Astrocyte (in vitro differentiated cells and primary cell): Measurements from ENCODE around the gene DSN1.

Experiments
- EZH2 ChIP-seq: IDR thresholded peaks from 2 replicates; pipeline ENCODE4 v1.6.1; 2012; ENCODE audit warnings: mild to moderate bottlenecking, low read length, inconsistent platforms; ENCODE audit not compliant: insufficient read depth
- TF ChIP-seq, protein P1 (sequence below): IDR thresholded peaks from 2 replicates; pipeline ENCODE4 v1.5.1; 2011; ENCODE audit warnings: low read depth, mild to moderate bottlenecking, inconsistent platforms, low read length, moderate library complexity; ENCODE audit not compliant: insufficient read depth

DNA sequence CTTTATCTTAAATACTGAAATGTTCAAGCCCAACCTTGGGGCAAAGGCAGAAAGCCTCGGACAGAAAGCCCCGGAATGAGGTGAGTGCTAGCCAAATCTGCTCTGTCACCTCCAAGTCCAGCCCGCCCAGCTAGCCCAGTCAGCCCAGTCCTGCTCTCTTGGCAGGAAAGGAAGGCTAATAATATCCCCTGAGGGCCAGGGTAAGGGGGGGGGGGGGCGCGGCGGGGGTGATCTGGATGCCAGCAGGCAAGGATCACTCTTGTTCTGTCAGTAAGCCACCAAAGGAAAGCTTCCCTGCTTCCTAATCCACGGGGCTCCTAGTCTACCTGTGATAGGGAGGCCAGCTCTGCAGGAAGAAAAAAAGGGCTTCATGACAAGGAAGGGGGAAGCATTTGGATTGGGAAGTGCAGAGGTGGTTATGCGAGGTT is 28.8 kb downstream of the DSN1 start:
- TF ChIP-seq, protein P1, sequence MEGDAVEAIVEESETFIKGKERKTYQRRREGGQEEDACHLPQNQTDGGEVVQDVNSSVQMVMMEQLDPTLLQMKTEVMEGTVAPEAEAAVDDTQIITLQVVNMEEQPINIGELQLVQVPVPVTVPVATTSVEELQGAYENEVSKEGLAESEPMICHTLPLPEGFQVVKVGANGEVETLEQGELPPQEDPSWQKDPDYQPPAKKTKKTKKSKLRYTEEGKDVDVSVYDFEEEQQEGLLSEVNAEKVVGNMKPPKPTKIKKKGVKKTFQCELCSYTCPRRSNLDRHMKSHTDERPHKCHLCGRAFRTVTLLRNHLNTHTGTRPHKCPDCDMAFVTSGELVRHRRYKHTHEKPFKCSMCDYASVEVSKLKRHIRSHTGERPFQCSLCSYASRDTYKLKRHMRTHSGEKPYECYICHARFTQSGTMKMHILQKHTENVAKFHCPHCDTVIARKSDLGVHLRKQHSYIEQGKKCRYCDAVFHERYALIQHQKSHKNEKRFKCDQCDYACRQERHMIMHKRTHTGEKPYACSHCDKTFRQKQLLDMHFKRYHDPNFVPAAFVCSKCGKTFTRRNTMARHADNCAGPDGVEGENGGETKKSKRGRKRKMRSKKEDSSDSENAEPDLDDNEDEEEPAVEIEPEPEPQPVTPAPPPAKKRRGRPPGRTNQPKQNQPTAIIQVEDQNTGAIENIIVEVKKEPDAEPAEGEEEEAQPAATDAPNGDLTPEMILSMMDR: no peak
- TF ChIP-seq EZH2: no peak
